NCI-H226 (cell line): ENCODE results near the gene FZR1.
"Not testable (repeated sequence)": the region's sequence is repeated elsewhere in the genome, so short reads cannot be mapped to it uniquely, and the experiment has no call there.

Source experiments
- DNase-seq: peaks from one replicate; pipeline ENCODE4 v3.0.0-alpha.2; 2015

The FZR1 gene

DNA sequence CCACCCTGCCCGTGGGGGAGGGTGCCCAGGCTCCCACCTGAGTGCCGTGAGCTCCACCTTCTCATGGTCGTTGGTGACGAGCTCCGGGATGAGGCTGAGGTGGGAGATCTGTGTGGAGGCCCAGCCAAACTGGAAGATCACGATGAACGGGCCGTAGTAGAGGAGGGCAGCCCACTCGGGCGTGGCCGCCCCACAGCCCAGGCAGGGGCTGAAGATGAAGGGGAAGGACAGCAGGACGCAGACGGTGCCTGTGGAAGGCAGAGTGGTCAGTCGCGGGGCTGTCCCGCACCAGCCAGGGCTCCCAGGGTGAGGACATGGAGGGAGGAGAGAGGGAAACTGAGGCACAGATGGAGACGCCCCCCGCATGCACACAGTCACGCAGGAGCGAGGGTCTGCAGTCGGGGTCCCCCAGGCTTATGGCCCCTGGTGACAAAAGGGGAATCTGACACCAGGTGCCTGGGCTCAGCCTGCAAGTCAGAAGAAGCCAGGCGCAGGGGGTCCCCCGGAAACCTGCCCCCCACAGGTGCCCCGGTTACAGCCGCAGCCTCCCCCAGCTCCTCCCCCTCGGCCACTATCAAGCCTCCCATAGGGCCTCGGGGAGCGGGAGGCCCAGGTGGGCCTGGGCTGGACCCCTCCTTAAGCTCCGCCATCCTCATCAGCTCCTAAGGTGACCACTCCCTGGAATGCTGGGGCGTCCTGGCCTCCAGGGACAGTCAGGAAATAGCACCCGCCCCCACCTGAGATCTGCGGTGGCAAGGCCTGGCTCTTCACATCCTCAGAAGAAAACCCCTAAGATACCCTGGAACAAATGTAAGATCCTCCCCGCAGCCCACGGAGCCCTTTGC is 45.1 kb downstream of the FZR1 start:
- no peak for DNase-seq

DNA sequence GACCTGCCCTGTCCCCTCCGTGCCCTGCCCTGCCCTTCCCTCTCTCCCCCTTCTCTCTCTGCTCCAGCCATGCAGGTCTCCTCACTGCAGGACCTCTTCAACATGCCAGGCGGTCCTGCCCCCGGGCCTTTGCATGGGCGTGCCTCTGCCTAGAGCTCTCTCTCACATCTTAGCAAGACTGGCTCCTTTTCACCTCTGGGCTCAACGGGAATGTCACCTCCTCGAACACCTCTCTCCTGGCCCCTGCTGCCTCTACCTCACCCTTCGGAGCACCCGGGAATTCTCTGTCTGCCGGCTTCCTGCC is 45.6 kb downstream of the FZR1 start:
- DNase-seq = no peak

DNA sequence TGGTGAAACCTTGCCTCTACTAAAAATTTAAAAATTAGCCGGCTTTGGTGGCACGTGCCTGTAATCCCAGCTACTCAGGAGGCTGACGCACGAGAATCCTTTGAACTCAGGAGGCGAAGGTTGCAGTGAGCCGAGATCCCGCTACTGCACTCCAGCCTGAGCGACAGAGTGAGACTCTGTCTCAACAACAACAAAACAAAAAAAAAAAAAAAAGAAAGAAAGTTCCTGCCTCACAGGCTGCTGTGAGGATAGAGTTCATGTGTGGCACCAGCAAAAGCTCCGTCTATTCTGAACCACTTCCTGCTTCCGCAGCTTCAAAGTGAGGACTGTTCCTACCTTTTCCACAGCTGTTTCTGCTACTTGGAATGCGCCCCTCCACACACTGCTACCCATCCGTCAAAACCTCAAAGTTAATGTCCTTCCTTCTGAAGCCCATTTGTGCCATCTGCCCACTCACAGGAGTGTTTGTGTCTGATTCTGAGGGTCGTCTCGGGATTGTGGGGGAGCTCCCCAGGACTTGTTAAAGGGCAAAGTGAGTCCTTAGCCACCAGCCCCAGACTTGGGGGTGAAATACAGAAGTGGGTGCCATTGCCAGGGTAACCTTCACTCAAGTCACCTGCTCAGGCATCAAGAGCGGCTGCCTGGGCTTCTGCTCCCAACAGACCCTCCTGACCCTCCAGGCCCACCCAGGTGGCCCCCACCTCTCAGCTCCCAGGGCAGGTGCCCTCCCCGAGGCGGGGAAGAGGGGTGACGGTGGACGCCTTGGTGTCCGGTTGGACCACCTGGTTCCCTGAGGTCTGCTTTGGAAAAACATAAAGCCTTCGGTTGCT is 48.4 kb downstream of the FZR1 start:
- no peak for DNase-seq

- DNase-seq = no peak
Observed at GRCh38 chr19:3555653-3556422, 49.7 kb downstream of the FZR1 start.

DNA sequence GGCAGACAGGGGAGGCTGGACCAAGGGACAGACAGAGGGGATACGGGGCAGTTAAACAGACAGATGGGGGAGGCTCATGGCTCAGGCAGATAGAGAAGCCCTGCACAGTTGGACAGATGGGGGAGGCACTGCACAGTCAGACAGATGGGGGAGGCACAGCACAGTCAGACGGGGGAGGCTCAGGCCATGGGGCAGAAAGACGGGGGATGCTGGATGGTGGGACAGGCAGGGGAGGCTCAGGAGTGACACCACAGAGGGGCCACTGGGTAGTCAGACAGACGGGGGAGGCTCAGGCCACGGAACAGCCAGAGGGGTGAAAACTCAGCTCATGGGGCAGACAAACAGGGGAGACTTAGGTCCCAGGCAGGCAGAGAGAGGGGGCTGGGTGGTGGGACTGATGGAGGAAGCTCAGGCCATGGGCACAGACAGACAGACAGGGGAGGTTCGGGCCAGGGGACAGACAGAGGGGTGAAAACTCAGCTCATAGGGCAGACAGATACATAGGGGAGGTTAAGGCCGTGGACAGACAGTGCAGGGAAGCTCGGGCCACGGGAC is 50.4 kb downstream of the FZR1 start:
- no peak for DNase-seq

- DNase-seq = no peak
Observed at GRCh38 chr19:3556978-3557460, 50.9 kb downstream of the FZR1 start.

DNA sequence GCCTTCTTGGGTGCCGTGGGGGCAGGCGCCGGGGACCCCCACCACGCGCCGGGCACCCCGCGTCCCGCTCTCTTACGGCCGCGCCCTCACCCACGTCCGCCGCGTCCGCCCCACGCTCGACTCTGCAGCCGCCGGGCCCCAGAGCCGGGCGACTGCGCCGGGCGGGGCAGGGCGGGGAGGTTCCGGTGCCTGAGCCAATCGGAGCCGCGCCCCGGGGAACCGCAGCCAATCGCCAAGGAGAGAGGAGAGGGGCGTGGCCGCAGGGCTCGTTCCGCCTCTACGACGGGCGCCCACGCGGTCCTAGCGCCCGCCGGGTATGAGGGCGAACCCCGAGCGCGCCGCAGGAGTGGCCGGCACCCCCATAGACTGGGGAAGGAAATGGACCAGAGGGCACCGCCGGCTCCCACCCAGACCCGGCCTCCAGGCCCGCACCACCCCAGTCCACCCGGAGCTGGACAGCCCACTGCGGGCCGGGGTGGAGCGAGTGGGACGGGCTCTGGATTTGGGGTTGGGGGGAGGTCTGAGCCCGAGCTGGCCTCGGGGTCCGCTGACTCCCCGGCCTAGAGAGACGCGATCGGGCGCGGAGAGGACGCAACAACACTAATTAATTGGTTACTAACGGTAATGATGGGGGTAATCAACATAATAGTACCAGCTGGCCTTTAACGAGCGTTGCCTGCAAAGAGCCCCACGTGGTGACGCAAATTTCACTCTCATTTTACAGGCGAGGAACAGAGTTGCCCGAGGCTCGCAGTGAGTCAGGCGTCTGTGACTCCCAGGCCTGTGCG is 51.5 kb downstream of the FZR1 start, which contains the start of gene MFSD12:
Gene MFSD12, minus strand, starts transcription at position 126 of the 788 bp plus-strand sequence. CDS start 183 bp downstream, outside the sequence.
- DNase-seq = peak; percentile 91

DNA sequence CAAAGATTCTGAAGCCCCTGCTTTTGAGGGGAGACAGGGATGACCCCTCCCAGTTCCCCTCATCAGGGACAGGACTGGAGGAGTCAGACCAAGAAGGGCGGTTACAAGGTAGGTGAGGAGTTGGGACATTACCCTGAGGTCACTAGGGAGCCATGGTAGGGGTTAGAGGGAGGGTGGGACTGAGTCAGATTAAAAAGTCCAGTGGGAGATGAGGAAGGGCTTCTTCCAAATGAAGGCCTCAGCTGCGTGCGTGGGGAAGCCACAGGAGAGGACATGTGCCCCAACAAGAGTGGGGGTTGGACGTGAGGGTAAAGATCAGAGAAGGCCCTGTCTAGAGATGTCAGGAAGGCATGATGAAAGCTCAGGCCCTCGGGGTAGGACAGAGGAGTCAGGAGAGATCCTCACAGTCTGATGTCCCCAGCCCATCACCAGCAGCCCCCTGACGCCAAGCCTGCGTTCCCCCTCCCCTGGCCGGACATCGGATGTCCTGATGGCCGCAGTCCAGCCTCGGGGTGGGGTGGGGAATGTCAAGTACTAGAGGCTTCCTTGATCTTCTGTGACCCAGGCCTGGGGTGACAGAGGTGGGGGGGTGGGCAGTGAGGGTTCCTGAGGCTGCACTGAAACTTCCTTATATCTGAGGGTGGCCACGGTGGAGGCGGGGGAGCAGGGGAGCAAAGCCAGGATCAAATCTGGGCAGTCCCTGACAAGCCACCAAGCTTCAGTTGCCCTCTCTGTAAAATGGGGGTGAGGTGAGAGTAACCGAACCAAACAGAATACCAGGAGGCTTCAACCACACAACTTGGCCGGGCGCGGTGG is 57.8 kb downstream of the FZR1 start:
- no peak for DNase-seq

DNA sequence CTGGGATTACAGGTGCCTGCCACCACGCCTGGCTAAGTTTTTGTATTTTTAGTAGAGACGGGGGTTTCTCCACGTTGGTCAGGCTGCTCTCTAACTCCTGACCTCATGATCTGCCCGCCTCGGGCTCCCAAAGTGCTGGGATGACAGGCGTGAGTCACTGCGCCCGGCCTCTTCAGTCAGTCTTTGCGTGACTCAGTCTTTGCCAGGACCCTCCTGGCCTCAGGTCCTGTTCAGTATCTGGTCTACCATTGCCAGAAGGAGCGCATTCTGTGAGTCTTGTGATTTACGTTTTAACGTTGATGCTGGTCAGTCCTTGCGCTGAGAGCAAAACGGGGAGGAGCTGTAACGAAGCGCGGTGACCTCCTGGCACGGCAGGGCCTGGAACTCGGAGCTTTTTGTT is 59.0 kb downstream of the FZR1 start:
- no peak for DNase-seq

- not testable (repeated sequence) for DNase-seq
Observed at GRCh38 chr19:3570042-3570441, 63.9 kb downstream of the FZR1 start.

DNA sequence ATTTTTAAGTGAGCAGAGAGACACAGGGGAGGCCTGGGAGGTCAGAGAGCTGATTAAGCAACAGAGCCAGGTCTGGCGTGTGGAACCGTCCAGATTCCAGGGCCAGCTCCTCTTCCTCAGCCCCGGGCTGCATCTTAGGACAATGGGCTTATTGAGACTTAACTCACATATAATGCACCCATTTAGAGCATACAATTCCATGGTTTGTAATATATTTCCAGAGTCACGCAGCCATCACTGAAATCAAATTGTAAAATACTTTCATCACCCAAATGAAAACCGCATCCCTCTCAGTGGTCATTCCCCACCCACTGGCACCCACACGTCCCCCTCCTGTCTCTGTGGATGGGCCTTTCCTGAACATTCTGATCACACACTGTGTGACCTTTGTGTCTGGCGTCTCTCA is 64.5 kb downstream of the FZR1 start:
- no peak for DNase-seq

DNA sequence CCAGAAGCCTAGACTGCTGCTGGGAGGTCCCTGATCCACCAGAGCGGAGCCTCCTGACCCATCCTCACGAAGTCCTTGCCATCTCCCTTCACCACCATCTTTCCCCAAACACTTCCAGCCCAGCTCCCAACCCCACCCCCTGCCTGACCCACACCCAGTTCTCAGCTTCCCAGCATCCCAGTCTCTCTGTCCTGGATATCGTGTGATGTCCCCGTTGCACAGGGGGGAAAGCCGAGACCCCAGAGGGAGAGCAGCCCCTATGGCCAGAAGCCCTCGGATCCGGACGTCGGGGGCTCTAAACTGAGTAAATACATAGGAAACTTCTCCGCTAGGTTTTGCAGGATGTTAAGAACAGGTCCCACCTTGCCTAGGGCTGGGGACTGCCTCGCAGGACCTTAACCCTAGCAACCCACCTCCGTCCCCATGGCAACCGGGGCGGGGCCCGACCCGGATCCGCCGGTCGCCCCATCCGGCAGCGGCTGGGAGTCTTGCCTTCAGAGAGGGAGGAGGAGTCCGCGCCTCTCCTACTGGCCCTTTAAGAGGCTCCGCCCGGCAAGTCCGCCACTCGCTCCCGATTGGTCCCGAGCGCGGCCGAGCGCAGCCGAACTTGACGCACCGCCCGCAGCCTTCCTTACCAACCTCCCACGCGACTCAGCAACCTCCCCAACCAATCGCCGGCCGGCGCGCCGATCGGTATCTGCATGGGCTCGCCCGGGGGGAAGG is 66.2 kb downstream of the FZR1 start:
- DNase-seq = peak; percentile 99

- DNase-seq = no peak
Observed at GRCh38 chr19:3572855-3573161, 66.7 kb downstream of the FZR1 start, which contains the start of gene HMG20B. HMG20B (plus strand) TSS chr19:3572944; CDS start chr19:3573310, 366 bp downstream.

DNA sequence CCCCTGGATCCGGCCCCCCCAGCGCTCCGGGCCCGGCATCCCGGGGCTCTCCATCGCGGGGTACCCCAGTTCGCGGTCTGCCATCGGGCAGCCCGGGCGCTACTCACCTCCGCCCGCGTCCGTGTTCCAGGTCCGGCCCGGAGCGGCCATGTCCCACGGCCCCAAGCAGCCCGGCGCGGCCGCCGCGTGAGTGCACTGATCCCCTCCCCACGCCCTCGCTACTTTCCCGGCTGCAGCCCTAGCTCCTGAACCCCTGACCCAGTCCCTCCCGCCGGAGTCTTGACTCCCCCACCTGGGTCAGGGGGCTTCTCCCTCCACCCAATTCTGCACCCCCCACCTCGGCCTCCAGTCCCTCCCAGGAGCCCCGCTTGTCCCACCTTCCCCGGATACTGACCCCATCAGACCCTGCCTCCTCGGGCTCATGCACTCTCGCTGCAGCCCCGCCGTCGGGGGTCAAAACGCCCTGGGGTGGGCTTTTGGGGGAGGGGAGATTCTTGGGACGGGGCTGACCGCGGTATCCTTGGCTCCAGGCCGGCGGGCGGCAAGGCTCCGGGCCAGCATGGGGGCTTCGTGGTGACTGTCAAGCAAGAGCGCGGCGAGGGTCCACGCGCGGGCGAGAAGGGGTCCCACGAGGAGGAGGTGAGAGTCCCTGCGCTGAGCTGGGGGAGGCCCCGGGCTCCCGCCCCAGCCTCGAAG is 67.2 kb downstream of the FZR1 start:
- no peak for DNase-seq

- DNase-seq = peak; percentile 83
Observed at GRCh38 chr19:3573858-3574637, 67.9 kb downstream of the FZR1 start.

GRCh38 chr19:3575260-3575741 is 69.2 kb downstream of the FZR1 start:
- no peak for DNase-seq

GRCh38 chr19:3575949-3576673 is 70.0 kb downstream of the FZR1 start:
- no peak for DNase-seq
